ENCODE data around the gene TNS3. TPM values are rescaled to one million over a fixed set of nuclear protein-coding genes. Genes with fewer than 3 reads are reported as not detected.

The TNS3 gene
- total and polyA plus RNA-seq, 2 donors (not counting 1 experiment from before 2014, with no cell fraction given), result 11.4 to 77.5 TPM

- WGBS (ENCODE audit: insufficient coverage), result 99% methylated on average over 7 of the region's 7 CpGs
- Mint-ChIP-seq H3K27ac (no peak overlapping the region), H3K4me1 (peaks cover 29% of the 10 kb centered on the region), H3K4me3 (no peak overlapping the region), H3K9me3 (ENCODE audit: insufficient read depth) (no peaks in the 10 kb centered on the region), H3K27me3 (no peaks in the 10 kb centered on the region)
- ChIA-PET POLR2A (no interaction called here), CTCF (interaction anchor here (1.8 kb wide), 1 partner anchor 364 kb away, joined by 6 read pairs; no protein-coding TSS in a partner anchor)
- Histone ChIP-seq H3K79me2 (ENCODE audit: control insufficient read depth, insufficient read depth, low read length) (peaks cover 9% of the 10 kb centered on the region), H3K4me1 (ENCODE audit: control insufficient read depth in 2 of 2, insufficient read depth in 2 of 2, low read length in 2 of 2) (peaks cover 2 to 11% of the 10 kb centered on the region in 2 donors), H4K20me1 (ENCODE audit: control insufficient read depth, insufficient read depth, low read length, poor library complexity, severe bottlenecking) (peaks cover 5% of the 10 kb centered on the region), H3K9ac (ENCODE audit: low read length) (no peak overlapping the region), H3K4me3 (ENCODE audit: control extremely low read depth in 1 of 5, extremely low read depth in 1 of 5, insufficient read depth in 1 of 5, low read depth in 2 of 5, low read length in 4 of 5) (no peak overlapping the region), H2AFZ (ENCODE audit: insufficient read depth, low read depth, low read length, poor library complexity, severe bottlenecking) (no peak overlapping the region), H3K27me3 (replicated peaks in 1 of 4; ENCODE audit: control extremely low read depth in 1 of 4, control insufficient read depth in 3 of 4, insufficient read depth in 4 of 4, low read length in 3 of 4) (no peaks in the 10 kb centered on the region), H3K36me3 (replicated peaks in 1 of 2; ENCODE audit: control extremely low read depth in 1 of 2, control insufficient read depth in 1 of 2, extremely low read depth in 1 of 2, insufficient read depth in 2 of 2, low read length in 1 of 2) (no peaks in the 10 kb centered on the region), H3K27ac (ENCODE audit: low read length in 2 of 2) (no peak overlapping the region), H3K4me2 (replicated peaks; ENCODE audit: low read depth, low read length, poor library complexity, severe bottlenecking) (no peak overlapping the region), H3K9me3 (ENCODE audit: control extremely low read depth in 1 of 3, control insufficient read depth in 2 of 3, insufficient read depth in 1 of 3, low read length in 2 of 3) (no peaks in the 10 kb centered on the region)
- TF ChIP-seq EZH2 (IDR thresholded peaks at IDR 0.05; ENCODE audit: borderline replicate concordance, insufficient read depth, low read depth, low read length, poor library complexity, severe bottlenecking) (no peak), CTCF (IDR thresholded peaks at IDR 0.05) (no peak)
- no peak for DNase-seq
- no peak for ATAC-seq (ENCODE audit: low read depth)
- intact Hi-C loops (cut with micrococcal nuclease), result no loop called here
These were observed 126.7 kb downstream of the TNS3 start for GRCh38 chr7:47454974-47455871.

Data from B cell (primary cell).